Fibroblast of lung (primary cell): ENCODE results near the gene PACS2.

ENCODE experiments used
- CTCF ChIP-seq, 2 donors: IDR thresholded peaks in 1 of 2; conservative IDR thresholded peaks in 1 of 2; 1 replicate in 1 of 2; 2 replicates in 1 of 2; pipeline ENCODE4 v1.5.1; 2011 to 2012; ENCODE audit warnings: low read length in 2 of 2, control low read depth in 1 of 2, inconsistent platforms in 1 of 2, low read depth in 1 of 2, mild to moderate bottlenecking in 1 of 2
- EZH2 ChIP-seq: IDR thresholded peaks from 2 replicates; pipeline ENCODE4 v1.5.1; 2012; ENCODE audit warnings: low read length, control low read depth, mild to moderate bottlenecking; ENCODE audit errors: missing control alignments

GRCh38 chr14:105432657-105433056, 118.1 kb downstream of the PACS2 start:
- TF ChIP-seq CTCF (conservative IDR thresholded peaks at IDR 0.05 in 1 of 2, IDR thresholded peaks at IDR 0.05 in 1 of 2; ENCODE audit: low read depth in 1 of 2, low read length in 2 of 2) (no peak), EZH2 (no peak)
